ENCODE measurements around the gene MIS18A.

Gene MIS18A

GRCh38 chr21:32297449-32297848 is 18.6 kb upstream of the MIS18A start:
- Histone ChIP-seq H3K4ac (ENCODE audit: low read depth, low read length) (no peak overlapping the region), H3K79me2 (ENCODE audit: control insufficient read depth, insufficient read depth, low read length) (no peaks in the 10 kb centered on the region), H2BK5ac (ENCODE audit: low read length) (no peak overlapping the region), H3K27me3 (ENCODE audit: insufficient read depth, low read length, poor library complexity) (no peaks in the 10 kb centered on the region), H3K27ac (ENCODE audit: low read depth, low read length) (no peak overlapping the region), H3K9ac (ENCODE audit: low read length) (no peak overlapping the region), H3K4me1 (ENCODE audit: control insufficient read depth, low read depth, low read length) (no peaks in the 10 kb centered on the region), H2BK15ac (replicated peaks; ENCODE audit: low read depth) (no peak overlapping the region), H3K56ac (ENCODE audit: low read length) (no peak overlapping the region), H3K4me3 (ENCODE audit: low read length) (no peak overlapping the region), H2AK5ac (ENCODE audit: low read length) (no peak overlapping the region), H3K79me1 (ENCODE audit: low read length) (no peaks in the 10 kb centered on the region), H3K18ac (ENCODE audit: low read length) (no peak overlapping the region), H3K4me2 (ENCODE audit: low read length) (no peak overlapping the region), H3K36me3 (ENCODE audit: control insufficient read depth, insufficient read depth, low read length) (no peaks in the 10 kb centered on the region), H2BK120ac (ENCODE audit: low read depth, low read length) (no peak overlapping the region), H4K5ac (ENCODE audit: low read length) (no peak overlapping the region), H3K23ac (ENCODE audit: low read length) (no peak overlapping the region), H4K8ac (ENCODE audit: low read depth, low read length) (no peak overlapping the region)
- DNase-seq: no peak
- WGBS (ENCODE audit: extremely low coverage, insufficient coverage, low lambda C conversion rate): no CpG with 5 or more reads among the region's 7 CpGs

DNA sequence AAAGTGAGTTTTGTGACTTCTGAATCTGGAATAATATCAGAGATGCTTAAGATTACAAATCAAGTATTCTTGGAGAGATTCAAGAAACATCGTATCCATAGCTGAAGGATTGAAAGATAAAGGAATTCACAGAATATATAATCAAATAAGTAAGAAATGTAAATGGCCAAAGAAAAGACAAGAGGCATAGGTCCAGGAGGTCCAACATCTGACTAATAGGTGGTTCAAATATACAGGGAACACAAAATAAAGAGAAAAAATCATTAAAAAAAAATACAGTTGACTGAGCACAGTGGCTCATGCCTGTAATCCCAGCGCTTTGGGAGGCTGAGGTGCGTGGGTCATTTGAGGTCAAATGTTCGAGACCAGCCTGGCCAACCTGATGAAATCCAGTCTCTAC is 6.6 kb upstream of the MIS18A start:
- Histone ChIP-seq H3K4me3 (ENCODE audit: low read length) (no peak overlapping the region), H3K79me1 (ENCODE audit: low read length) (no peaks in the 10 kb centered on the region), H3K18ac (ENCODE audit: low read length) (no peak overlapping the region), H3K4me1 (ENCODE audit: control insufficient read depth, low read depth, low read length) (no peaks in the 10 kb centered on the region), H2BK120ac (ENCODE audit: low read depth, low read length) (no peak overlapping the region), H3K27me3 (ENCODE audit: insufficient read depth, low read length, poor library complexity) (no peaks in the 10 kb centered on the region), H3K23ac (ENCODE audit: low read length) (no peak overlapping the region), H3K27ac (ENCODE audit: low read depth, low read length) (no peak overlapping the region), H2BK15ac (replicated peaks; ENCODE audit: low read depth) (no peak overlapping the region), H4K5ac (ENCODE audit: low read length) (no peak overlapping the region), H3K36me3 (ENCODE audit: control insufficient read depth, insufficient read depth, low read length) (no peaks in the 10 kb centered on the region), H3K9ac (ENCODE audit: low read length) (no peak overlapping the region), H3K4me2 (ENCODE audit: low read length) (no peak overlapping the region), H4K8ac (ENCODE audit: low read depth, low read length) (no peak overlapping the region), H2AK5ac (ENCODE audit: low read length) (no peak overlapping the region), H3K56ac (ENCODE audit: low read length) (no peak overlapping the region), H2BK5ac (ENCODE audit: low read length) (no peak overlapping the region), H3K4ac (ENCODE audit: low read depth, low read length) (no peak overlapping the region), H3K79me2 (ENCODE audit: control insufficient read depth, insufficient read depth, low read length) (no peaks in the 10 kb centered on the region)
- DNase-seq: no peak
- no CpG with 5 or more reads among the region's 4 CpGs for WGBS (ENCODE audit: extremely low coverage, insufficient coverage, low lambda C conversion rate)

GRCh38 chr21:32282992-32283391 is 4.1 kb upstream of the MIS18A start:
- Histone ChIP-seq H2BK5ac (ENCODE audit: low read length) (no peak overlapping the region), H3K27me3 (ENCODE audit: insufficient read depth, low read length, poor library complexity) (no peaks in the 10 kb centered on the region), H2AK5ac (ENCODE audit: low read length) (no peak overlapping the region), H4K8ac (ENCODE audit: low read depth, low read length) (no peak overlapping the region), H3K79me2 (ENCODE audit: control insufficient read depth, insufficient read depth, low read length) (peaks cover 3% of the 10 kb centered on the region), H3K4me2 (ENCODE audit: low read length) (no peak overlapping the region), H3K4ac (ENCODE audit: low read depth, low read length) (no peak overlapping the region), H3K9ac (ENCODE audit: low read length) (no peak overlapping the region), H2BK15ac (replicated peaks; ENCODE audit: low read depth) (no peak overlapping the region), H3K4me1 (ENCODE audit: control insufficient read depth, low read depth, low read length) (no peaks in the 10 kb centered on the region), H3K56ac (ENCODE audit: low read length) (no peak overlapping the region), H3K23ac (ENCODE audit: low read length) (no peak overlapping the region), H2BK120ac (ENCODE audit: low read depth, low read length) (no peak overlapping the region), H3K18ac (ENCODE audit: low read length) (no peak overlapping the region), H3K4me3 (ENCODE audit: low read length) (no peak overlapping the region), H3K27ac (ENCODE audit: low read depth, low read length) (no peak overlapping the region), H3K79me1 (ENCODE audit: low read length) (peaks cover 1% of the 10 kb centered on the region), H4K5ac (ENCODE audit: low read length) (no peak overlapping the region), H3K36me3 (ENCODE audit: control insufficient read depth, insufficient read depth, low read length) (no peaks in the 10 kb centered on the region)
- DNase-seq: no peak
- no CpG with 5 or more reads among the region's 6 CpGs for WGBS (ENCODE audit: extremely low coverage, insufficient coverage, low lambda C conversion rate)

DNA sequence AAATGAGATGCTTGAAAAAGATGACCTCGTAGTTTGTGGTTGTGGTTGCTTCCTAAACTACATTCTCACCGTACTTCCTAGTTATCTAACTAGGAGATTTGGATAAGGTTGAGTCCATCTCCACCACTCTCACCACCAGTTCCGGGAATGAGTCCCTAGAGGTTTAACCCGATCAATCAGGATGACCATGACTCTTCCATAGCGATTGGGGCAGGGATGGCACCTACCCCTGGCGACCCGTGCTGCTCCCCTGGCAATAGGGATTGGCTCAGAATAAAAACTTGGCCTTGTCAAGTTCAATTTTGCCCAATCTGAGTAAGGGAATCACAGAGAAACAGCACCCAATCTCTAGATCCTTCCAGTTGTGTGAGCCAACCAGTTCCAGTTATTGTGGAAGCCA is 2.7 kb upstream of the MIS18A start:
- Histone ChIP-seq H2BK5ac (ENCODE audit: low read length) (no peak overlapping the region), H3K36me3 (ENCODE audit: control insufficient read depth, insufficient read depth, low read length) (no peaks in the 10 kb centered on the region), H3K27me3 (ENCODE audit: insufficient read depth, low read length, poor library complexity) (no peaks in the 10 kb centered on the region), H3K9ac (ENCODE audit: low read length) (no peak overlapping the region), H4K8ac (ENCODE audit: low read depth, low read length) (no peak overlapping the region), H2AK5ac (ENCODE audit: low read length) (no peak overlapping the region), H3K4ac (ENCODE audit: low read depth, low read length) (no peak overlapping the region), H3K56ac (ENCODE audit: low read length) (no peak overlapping the region), H3K27ac (ENCODE audit: low read depth, low read length) (no peak overlapping the region), H2BK15ac (replicated peaks; ENCODE audit: low read depth) (no peak overlapping the region), H3K79me2 (ENCODE audit: control insufficient read depth, insufficient read depth, low read length) (peaks cover 10% of the 10 kb centered on the region), H3K23ac (ENCODE audit: low read length) (no peak overlapping the region), H2BK120ac (ENCODE audit: low read depth, low read length) (no peak overlapping the region), H3K4me2 (ENCODE audit: low read length) (no peak overlapping the region), H4K5ac (ENCODE audit: low read length) (no peak overlapping the region), H3K4me3 (ENCODE audit: low read length) (no peak overlapping the region), H3K18ac (ENCODE audit: low read length) (no peak overlapping the region), H3K4me1 (ENCODE audit: control insufficient read depth, low read depth, low read length) (no peaks in the 10 kb centered on the region), H3K79me1 (ENCODE audit: low read length) (peaks cover 1% of the 10 kb centered on the region)
- no CpG with 5 or more reads among the region's 7 CpGs for WGBS (ENCODE audit: extremely low coverage, insufficient coverage, low lambda C conversion rate)
- DNase-seq: no peak

DNA sequence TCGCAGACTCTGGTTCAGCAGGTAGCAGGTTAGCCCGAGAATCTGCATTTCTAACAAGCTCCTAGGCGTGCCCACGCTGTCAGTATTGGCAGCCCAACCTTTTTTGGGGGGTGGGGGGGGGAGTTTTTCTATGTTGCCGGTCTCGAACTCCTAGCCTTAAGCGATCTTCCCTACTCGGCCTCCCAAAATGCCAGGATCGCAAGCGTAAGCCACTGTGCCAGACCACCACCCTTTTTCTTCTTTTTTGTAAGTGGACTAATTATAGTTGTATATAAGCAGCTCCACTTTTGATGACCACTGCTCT is 480 bp upstream of the MIS18A start:
- no peak overlapping the region for H3K4ac ChIP-seq (ENCODE audit: low read depth, low read length)
- H3K27me3 ChIP-seq (ENCODE audit: insufficient read depth, low read length, poor library complexity): no peaks in the 10 kb centered on the region
- H3K27ac ChIP-seq (ENCODE audit: low read depth, low read length): no peak overlapping the region
- peak overlapping the region; percentile 88 for H3K56ac ChIP-seq (ENCODE audit: low read length)
- DNase-seq: no peak
- no CpG with 5 or more reads among the region's 10 CpGs for WGBS (ENCODE audit: extremely low coverage, insufficient coverage, low lambda C conversion rate)
- H4K8ac ChIP-seq (ENCODE audit: low read depth, low read length): peak overlapping the region; percentile 5
- no peak overlapping the region for H3K18ac ChIP-seq (ENCODE audit: low read length)
- no peak overlapping the region for H4K5ac ChIP-seq (ENCODE audit: low read length)
- H3K23ac ChIP-seq (ENCODE audit: low read length): no peak overlapping the region
- no peaks in the 10 kb centered on the region for H3K4me1 ChIP-seq (ENCODE audit: control insufficient read depth, low read depth, low read length)
- H3K9ac ChIP-seq (ENCODE audit: low read length): peak overlapping the region; percentile 82
- H3K4me3 ChIP-seq (ENCODE audit: low read length): peak overlapping the region; percentile 67
- H2BK15ac ChIP-seq (replicated peaks; ENCODE audit: low read depth): no peak overlapping the region
- no peak overlapping the region for H2BK5ac ChIP-seq (ENCODE audit: low read length)
- peaks cover 10% of the 10 kb centered on the region for H3K79me2 ChIP-seq (ENCODE audit: control insufficient read depth, insufficient read depth, low read length)
- peaks cover 7% of the 10 kb centered on the region for H3K79me1 ChIP-seq (ENCODE audit: low read length)
- peak overlapping the region; percentile 88 for H3K4me2 ChIP-seq (ENCODE audit: low read length)
- no peak overlapping the region for H2BK120ac ChIP-seq (ENCODE audit: low read depth, low read length)
- no peaks in the 10 kb centered on the region for H3K36me3 ChIP-seq (ENCODE audit: control insufficient read depth, insufficient read depth, low read length)
- H2AK5ac ChIP-seq (ENCODE audit: low read length): no peak overlapping the region

DNA sequence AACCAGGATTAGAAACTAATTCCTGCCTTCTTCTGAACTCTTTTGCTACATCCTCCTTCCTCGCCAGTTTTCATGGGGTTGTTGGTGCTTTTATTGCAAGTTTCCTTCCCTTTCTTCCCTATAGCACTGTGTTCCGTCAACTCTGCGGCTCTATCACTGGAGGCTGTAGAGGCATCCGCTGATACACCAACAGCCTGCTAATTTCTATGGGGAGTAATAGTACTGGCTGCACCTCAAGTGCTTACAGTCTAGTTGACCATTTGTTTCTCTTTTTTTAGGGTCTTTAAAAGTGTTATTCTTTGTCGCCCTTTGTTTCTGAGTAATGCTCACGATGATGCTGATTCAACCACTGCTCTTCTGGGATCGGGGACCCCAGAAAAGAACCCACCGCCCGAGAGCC is 746 bp downstream of the MIS18A start:
- WGBS (ENCODE audit: extremely low coverage, insufficient coverage, low lambda C conversion rate): no CpG with 5 or more reads among the region's 9 CpGs
- Histone ChIP-seq H2BK5ac (ENCODE audit: low read length) (no peak overlapping the region), H3K4ac (ENCODE audit: low read depth, low read length) (peak overlapping the region; percentile 20), H4K5ac (ENCODE audit: low read length) (no peak overlapping the region), H3K4me2 (ENCODE audit: low read length) (peak overlapping the region; percentile 98), H2BK120ac (ENCODE audit: low read depth, low read length) (no peak overlapping the region), H3K9ac (ENCODE audit: low read length) (peak overlapping the region; percentile 71), H3K4me1 (ENCODE audit: control insufficient read depth, low read depth, low read length) (no peaks in the 10 kb centered on the region), H2AK5ac (ENCODE audit: low read length) (no peak overlapping the region), H3K23ac (ENCODE audit: low read length) (no peak overlapping the region), H4K8ac (ENCODE audit: low read depth, low read length) (no peak overlapping the region), H3K27me3 (ENCODE audit: insufficient read depth, low read length, poor library complexity) (no peaks in the 10 kb centered on the region), H3K18ac (ENCODE audit: low read length) (no peak overlapping the region), H3K27ac (ENCODE audit: low read depth, low read length) (no peak overlapping the region), H3K79me1 (ENCODE audit: low read length) (peaks cover 7% of the 10 kb centered on the region), H3K79me2 (ENCODE audit: control insufficient read depth, insufficient read depth, low read length) (peaks cover 10% of the 10 kb centered on the region), H3K4me3 (ENCODE audit: low read length) (peak overlapping the region; percentile 67), H2BK15ac (replicated peaks; ENCODE audit: low read depth) (no peak overlapping the region), H3K56ac (ENCODE audit: low read length) (peak overlapping the region; percentile 91), H3K36me3 (ENCODE audit: control insufficient read depth, insufficient read depth, low read length) (peaks cover 2% of the 10 kb centered on the region)
- peak; percentile 25 for DNase-seq

Measured in mesendoderm (in vitro differentiated cells).